ENCODE measurements around the gene ZNF835.
"Not testable (repeated sequence)": the region's sequence is repeated elsewhere in the genome, so short reads cannot be mapped to it uniquely, and the experiment has no call there.

The ZNF835 gene

GRCh38 chr19:56681702-56682101 lies 10.1 kb upstream of the ZNF835 start:
- in situ Hi-C loops (cut with MboI; ENCODE audit: low sequenced_read_pairs), result no loop called here
- no peak overlapping the region for H3K4me3 ChIP-seq
- H3K9me3 ChIP-seq, result no peaks in the 10 kb centered on the region
- no peaks in the 10 kb centered on the region for H3K4me1 ChIP-seq
- H3K36me3 ChIP-seq (replicated peaks), result no peaks in the 10 kb centered on the region
- no peaks in the 10 kb centered on the region for H3K27me3 ChIP-seq (ENCODE audit: low read depth)
- DNase-seq (ENCODE audit: low spot score in 2 of 2), result no peak

GRCh38 chr19:56678205-56678604 lies 6.6 kb upstream of the ZNF835 start:
- no peaks in the 10 kb centered on the region for H3K36me3 ChIP-seq (replicated peaks)
- no peak for DNase-seq (ENCODE audit: low spot score in 2 of 2)
- H3K4me1 ChIP-seq, result no peaks in the 10 kb centered on the region
- H3K4me3 ChIP-seq, result no peak overlapping the region
- H3K9me3 ChIP-seq, result no peaks in the 10 kb centered on the region
- no peaks in the 10 kb centered on the region for H3K27me3 ChIP-seq (ENCODE audit: low read depth)
- in situ Hi-C loops (cut with MboI; ENCODE audit: low sequenced_read_pairs), result no loop called here

GRCh38 chr19:56672610-56673009 lies 1.1 kb upstream of the ZNF835 start:
- DNase-seq (ENCODE audit: low spot score in 2 of 2); H3K4me1 ChIP-seq; H3K9me3 ChIP-seq; H3K4me3 ChIP-seq; H3K27me3 ChIP-seq (ENCODE audit: low read depth); H3K36me3 ChIP-seq (replicated peaks); in situ Hi-C loops (cut with MboI; ENCODE audit: low sequenced_read_pairs): not testable (repeated sequence)

GRCh38 chr19:56670961-56671612 lies 470 bp downstream of the ZNF835 start:
- in situ Hi-C loops (cut with MboI; ENCODE audit: low sequenced_read_pairs), result no loop called here
- Histone ChIP-seq H3K4me3 (no peak overlapping the region), H3K4me1 (no peaks in the 10 kb centered on the region), H3K27me3 (ENCODE audit: low read depth) (no peaks in the 10 kb centered on the region), H3K36me3 (replicated peaks) (no peaks in the 10 kb centered on the region), H3K9me3 (no peaks in the 10 kb centered on the region)
- no peak for DNase-seq (ENCODE audit: low spot score in 2 of 2)

- no peaks in the 10 kb centered on the region for H3K36me3 ChIP-seq (replicated peaks)
- no peak for DNase-seq (ENCODE audit: low spot score in 2 of 2)
- no peaks in the 10 kb centered on the region for H3K27me3 ChIP-seq (ENCODE audit: low read depth)
- H3K9me3 ChIP-seq, result no peaks in the 10 kb centered on the region
- H3K4me1 ChIP-seq, result no peaks in the 10 kb centered on the region
- no peak overlapping the region for H3K4me3 ChIP-seq
- in situ Hi-C loops (cut with MboI; ENCODE audit: low sequenced_read_pairs), result no loop called here
These were observed 1.1 kb downstream of the ZNF835 start for GRCh38 chr19:56670401-56670960.

GRCh38 chr19:56668676-56669075 lies 2.9 kb downstream of the ZNF835 start:
- Histone ChIP-seq H3K4me3 (no peak overlapping the region), H3K36me3 (replicated peaks) (no peaks in the 10 kb centered on the region)

GRCh38 chr19:56667311-56667870 lies 4.2 kb downstream of the ZNF835 start:
- in situ Hi-C loops (cut with MboI; ENCODE audit: low sequenced_read_pairs), result no loop called here
- Histone ChIP-seq H3K4me1 (no peaks in the 10 kb centered on the region), H3K4me3 (no peak overlapping the region), H3K9me3 (no peaks in the 10 kb centered on the region), H3K27me3 (ENCODE audit: low read depth) (no peaks in the 10 kb centered on the region), H3K36me3 (replicated peaks) (no peaks in the 10 kb centered on the region)
- DNase-seq (ENCODE audit: low spot score in 2 of 2), result no peak

More at GRCh38 chr19:56668676-56669075, 2.9 kb downstream of the ZNF835 start:
- no peaks in the 10 kb centered on the region for H3K4me1 ChIP-seq
- DNase-seq (ENCODE audit: low spot score in 2 of 2), result no peak
- H3K9me3 ChIP-seq, result no peaks in the 10 kb centered on the region
- in situ Hi-C loops (cut with MboI; ENCODE audit: low sequenced_read_pairs), result no loop called here
- no peaks in the 10 kb centered on the region for H3K27me3 ChIP-seq (ENCODE audit: low read depth)

- no peaks in the 10 kb centered on the region for H3K9me3 ChIP-seq
- H3K27me3 ChIP-seq (ENCODE audit: low read depth), result no peaks in the 10 kb centered on the region
- no peak for DNase-seq (ENCODE audit: low spot score in 2 of 2)
- H3K36me3 ChIP-seq (replicated peaks), result no peaks in the 10 kb centered on the region
- H3K4me1 ChIP-seq, result no peaks in the 10 kb centered on the region
- in situ Hi-C loops (cut with MboI; ENCODE audit: low sequenced_read_pairs), result no loop called here
- no peak overlapping the region for H3K4me3 ChIP-seq
These were observed 7.0 kb downstream of the ZNF835 start for GRCh38 chr19:56664511-56664910.

GRCh38 chr19:56663931-56664500 lies 7.5 kb downstream of the ZNF835 start:
- in situ Hi-C loops (cut with MboI; ENCODE audit: low sequenced_read_pairs), result no loop called here
- no peaks in the 10 kb centered on the region for H3K9me3 ChIP-seq
- no peaks in the 10 kb centered on the region for H3K36me3 ChIP-seq (replicated peaks)
- H3K4me3 ChIP-seq, result no peak overlapping the region
- no peaks in the 10 kb centered on the region for H3K4me1 ChIP-seq
- no peaks in the 10 kb centered on the region for H3K27me3 ChIP-seq (ENCODE audit: low read depth)
- no peak for DNase-seq (ENCODE audit: low spot score in 2 of 2)

- no peaks in the 10 kb centered on the region for H3K27me3 ChIP-seq (ENCODE audit: low read depth)
- H3K36me3 ChIP-seq (replicated peaks), result no peaks in the 10 kb centered on the region
- DNase-seq (ENCODE audit: low spot score in 2 of 2), result no peak
- H3K4me3 ChIP-seq, result no peak overlapping the region
- no peaks in the 10 kb centered on the region for H3K9me3 ChIP-seq
- in situ Hi-C loops (cut with MboI; ENCODE audit: low sequenced_read_pairs), result no loop called here
- H3K4me1 ChIP-seq, result no peaks in the 10 kb centered on the region
These were observed 10.3 kb downstream of the ZNF835 start for GRCh38 chr19:56661248-56661647.

GRCh38 chr19:56660381-56661107 lies 11.0 kb downstream of the ZNF835 start:
- H3K4me3 ChIP-seq, result no peak overlapping the region
- no peaks in the 10 kb centered on the region for H3K36me3 ChIP-seq (replicated peaks)
- no peaks in the 10 kb centered on the region for H3K9me3 ChIP-seq
- DNase-seq (ENCODE audit: low spot score in 2 of 2), result no peak
- in situ Hi-C loops (cut with MboI; ENCODE audit: low sequenced_read_pairs), result no loop called here
- no peaks in the 10 kb centered on the region for H3K27me3 ChIP-seq (ENCODE audit: low read depth)
- H3K4me1 ChIP-seq, result no peaks in the 10 kb centered on the region

GRCh38 chr19:56654151-56654550 lies 17.4 kb downstream of the ZNF835 start:
- in situ Hi-C loops (cut with MboI; ENCODE audit: low sequenced_read_pairs), result no loop called here
- H3K4me1 ChIP-seq, result no peaks in the 10 kb centered on the region
- H3K9me3 ChIP-seq, result no peaks in the 10 kb centered on the region
- no peaks in the 10 kb centered on the region for H3K27me3 ChIP-seq (ENCODE audit: low read depth)
- no peak overlapping the region for H3K4me3 ChIP-seq
- H3K36me3 ChIP-seq (replicated peaks), result no peaks in the 10 kb centered on the region
- DNase-seq (ENCODE audit: low spot score in 2 of 2), result no peak

GRCh38 chr19:56643460-56643955 lies 28.0 kb downstream of the ZNF835 start:
- H3K4me1 ChIP-seq, result no peaks in the 10 kb centered on the region
- no peaks in the 10 kb centered on the region; the same call in 1 of the 2 replicates for H3K9me3 ChIP-seq
- in situ Hi-C loops (cut with MboI; ENCODE audit: low sequenced_read_pairs), result no loop called here
- DNase-seq (ENCODE audit: low spot score in 2 of 2), result no peak
- no peaks in the 10 kb centered on the region for H3K27me3 ChIP-seq (ENCODE audit: low read depth)
- H3K36me3 ChIP-seq (replicated peaks), result no peaks in the 10 kb centered on the region
- no peak overlapping the region for H3K4me3 ChIP-seq

Data from HAP-1 (cell line).